NCI-H2081 treated with DMSO at 0.1 percent for 48 hours (cell line): ENCODE results near the gene PPP1R36.
"Not testable (repeated sequence)": the region's sequence is repeated elsewhere in the genome, so short reads cannot be mapped to it uniquely, and the experiment has no call there.

Source experiments
- DNase-seq: peaks from one replicate; lab custom pipeline; 2025; lab: John Stamatoyannopoulos, UW

Gene PPP1R36

DNA sequence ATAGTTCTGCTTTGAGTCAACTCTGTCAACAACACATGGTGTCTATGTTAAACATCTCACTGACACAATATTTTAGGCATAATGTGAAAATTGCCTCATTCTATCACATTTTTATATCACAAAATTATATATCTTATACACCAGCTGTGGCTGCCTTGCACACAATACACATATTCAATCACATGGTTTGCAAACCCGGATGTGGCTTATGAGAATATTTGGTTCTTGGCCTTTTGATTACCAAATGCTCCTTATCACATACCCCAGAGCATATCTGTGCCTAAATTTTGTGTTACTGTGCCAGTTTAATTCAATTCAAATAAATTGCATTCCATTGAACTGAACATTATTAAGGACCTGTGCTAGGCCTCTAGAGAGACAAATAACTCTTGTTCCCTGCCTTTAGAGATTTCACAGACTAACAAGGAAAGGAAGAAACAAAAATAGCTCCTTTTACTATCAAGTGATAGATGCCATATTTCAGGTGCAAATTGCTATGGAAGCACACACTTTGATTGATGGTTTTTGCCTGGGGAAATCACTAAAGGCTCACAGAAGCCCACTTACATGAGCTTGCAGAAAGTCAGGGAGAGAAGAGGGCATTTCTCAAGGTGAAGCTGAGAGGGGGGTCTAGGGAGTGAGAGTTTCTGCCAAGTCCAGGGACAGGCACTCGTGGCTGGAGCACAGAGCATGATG lies 63.4 kb downstream of the PPP1R36 start:
- no peak for DNase-seq

- DNase-seq = no peak
Measured at GRCh38 chr14:64614166-64614565, 64.4 kb downstream of the PPP1R36 start.

- DNase-seq = no peak
Measured at GRCh38 chr14:64614805-64615391, 65.1 kb downstream of the PPP1R36 start.

GRCh38 chr14:64617872-64618408 lies 68.2 kb downstream of the PPP1R36 start:
- not testable (repeated sequence) for DNase-seq

DNA sequence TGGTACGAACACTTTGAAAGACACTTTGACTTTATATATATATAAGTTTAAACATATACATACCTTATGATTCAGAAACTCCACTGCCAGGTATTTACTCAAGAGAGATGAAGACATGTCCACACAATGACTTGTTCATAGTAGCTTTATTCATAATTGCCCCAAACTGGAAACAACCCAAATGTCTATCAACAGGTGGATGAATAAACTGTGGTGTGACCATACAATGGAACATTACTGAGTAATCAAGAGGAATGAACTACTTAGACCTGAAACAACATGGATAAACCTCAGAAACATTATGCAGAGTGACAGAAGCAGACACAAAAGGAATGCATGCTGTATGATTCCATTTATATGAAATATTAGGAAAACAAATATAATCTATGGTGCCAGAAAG lies 71.1 kb downstream of the PPP1R36 start:
- DNase-seq = no peak

GRCh38 chr14:64623554-64624165 lies 73.9 kb downstream of the PPP1R36 start:
- DNase-seq = peak; percentile 8

- no peak for DNase-seq
Measured at GRCh38 chr14:64625386-64626232, 75.8 kb downstream of the PPP1R36 start.

DNA sequence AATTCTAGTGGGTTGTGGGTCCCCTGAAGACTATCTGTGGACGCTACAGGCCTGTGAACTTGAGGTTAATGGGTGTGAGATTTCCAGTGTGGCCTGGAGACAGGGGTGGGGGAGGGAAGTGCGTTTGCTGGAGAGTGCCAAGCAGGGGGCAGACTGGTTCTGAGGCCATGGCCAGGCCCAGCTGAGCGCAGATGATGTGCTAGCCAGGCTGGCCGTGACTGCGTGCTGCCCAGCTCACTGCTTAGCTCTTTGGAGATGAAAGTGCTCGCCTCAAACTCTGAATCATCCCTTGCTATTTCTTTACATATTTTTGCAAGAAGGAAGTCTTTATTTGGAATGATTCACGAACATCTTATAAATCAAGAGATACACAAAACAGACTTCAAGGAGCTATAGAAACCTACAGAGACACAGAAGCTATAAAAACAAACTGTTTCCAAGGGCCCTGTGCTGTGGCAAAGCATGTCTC lies 79.2 kb downstream of the PPP1R36 start:
- DNase-seq = no peak

- DNase-seq = no peak
Measured at GRCh38 chr14:64630778-64631177, 81.0 kb downstream of the PPP1R36 start.

DNA sequence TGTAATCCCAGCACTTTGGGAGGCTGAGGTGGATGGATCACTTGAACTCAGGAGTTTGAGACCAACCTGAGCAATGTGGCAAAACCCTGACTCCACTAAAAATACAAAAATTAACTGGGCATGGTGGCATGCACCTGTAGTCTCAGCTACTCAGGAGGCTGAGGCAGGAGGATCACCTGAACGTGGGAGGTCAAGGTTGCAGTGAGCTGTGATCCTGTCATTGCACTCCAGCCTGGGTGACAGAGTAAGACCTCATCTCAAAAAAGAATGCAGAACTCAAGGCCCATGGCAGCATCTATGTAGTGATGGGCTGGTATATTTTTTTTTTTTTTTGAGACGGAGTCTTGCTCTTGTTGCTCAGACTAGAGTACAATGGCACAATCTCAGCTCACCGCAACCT lies 81.5 kb downstream of the PPP1R36 start:
- not testable (repeated sequence) for DNase-seq

- no peak for DNase-seq
Measured at GRCh38 chr14:64632056-64632455, 82.3 kb downstream of the PPP1R36 start.

DNA sequence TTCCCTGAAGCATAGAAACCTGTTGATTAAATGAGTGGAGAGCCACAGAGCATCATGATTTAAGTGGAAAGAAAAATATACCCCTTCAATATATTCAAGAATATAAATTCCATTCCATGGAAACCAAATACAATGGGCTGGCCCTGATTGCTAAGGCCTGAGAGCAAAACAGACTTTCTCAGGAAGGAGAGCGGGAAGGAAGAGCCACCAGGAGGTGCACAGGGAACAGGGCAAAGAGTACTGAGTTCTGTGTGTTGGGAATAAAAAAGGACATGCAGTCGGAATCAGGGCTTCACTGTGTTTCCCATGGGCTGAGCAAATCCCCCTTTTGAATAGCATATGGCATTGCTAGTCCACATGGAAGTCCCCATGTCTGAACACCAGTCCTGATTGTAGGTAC lies 84.8 kb downstream of the PPP1R36 start:
- DNase-seq = no peak

GRCh38 chr14:64636208-64636979 lies 86.6 kb downstream of the PPP1R36 start:
- DNase-seq = peak; percentile 47

DNA sequence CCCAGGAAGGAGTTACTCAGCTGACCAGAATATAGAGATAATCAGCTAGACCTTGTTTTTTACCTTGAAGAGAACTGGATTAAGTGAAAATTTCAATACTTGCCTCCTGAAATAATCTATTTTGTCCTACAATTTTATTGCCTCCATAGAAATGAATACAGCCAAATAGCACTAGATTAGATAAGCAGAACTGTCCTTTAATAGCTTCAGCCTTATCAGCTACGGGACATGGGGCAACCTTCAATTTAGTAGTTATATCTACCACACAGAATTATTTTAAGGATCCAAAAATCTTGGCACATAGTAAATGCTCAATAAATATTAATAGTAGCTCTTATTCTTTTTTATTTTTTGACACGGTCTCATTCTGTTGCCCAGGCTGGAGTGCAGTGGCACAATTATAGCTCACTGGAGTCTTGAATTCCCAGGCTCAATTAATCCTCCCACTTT lies 87.2 kb downstream of the PPP1R36 start:
- DNase-seq = no peak

DNA sequence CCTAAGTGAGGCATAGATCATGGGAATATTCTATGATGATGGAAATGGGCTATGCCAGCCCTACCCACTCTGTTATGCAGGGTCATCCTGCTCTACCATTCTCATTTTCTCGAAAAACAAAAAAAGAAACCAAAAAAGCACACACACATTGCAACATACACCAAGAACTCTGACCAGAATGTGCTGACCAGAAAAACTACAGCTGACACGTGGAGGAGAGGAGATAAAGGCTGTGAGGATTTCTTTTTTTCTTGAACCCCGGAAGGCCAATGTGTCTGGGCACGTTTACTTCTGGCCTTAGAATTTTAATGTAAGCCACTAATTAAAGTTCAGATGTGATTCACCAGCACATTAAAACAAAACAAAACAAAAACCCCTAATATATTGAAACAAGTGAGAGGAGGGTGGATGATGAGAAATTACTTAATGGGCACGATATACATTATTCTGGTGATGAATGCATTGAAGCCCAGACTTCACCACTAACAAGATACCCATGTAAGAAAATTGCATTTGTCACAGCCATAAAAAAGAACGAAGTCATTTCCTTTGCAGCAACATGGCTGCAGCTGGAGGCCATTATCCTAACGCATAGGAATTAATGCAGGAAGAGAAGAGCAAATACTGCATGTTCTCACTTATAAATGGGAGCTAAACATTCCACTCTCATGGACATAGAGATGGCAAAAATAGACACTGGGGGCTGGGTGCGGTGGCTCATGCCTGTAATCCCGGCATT lies 88.1 kb downstream of the PPP1R36 start:
- no peak for DNase-seq

GRCh38 chr14:64638625-64639024 lies 88.9 kb downstream of the PPP1R36 start:
- DNase-seq = no peak
